NCI-H187 (cell line): Measurements from ENCODE around the gene BCL2L2.

Source experiments
- DNase-seq, 2 experiments: peaks; one replicate each; lab custom pipeline; 2025; lab: John Stamatoyannopoulos, UW

BCL2L2 gene

DNA sequence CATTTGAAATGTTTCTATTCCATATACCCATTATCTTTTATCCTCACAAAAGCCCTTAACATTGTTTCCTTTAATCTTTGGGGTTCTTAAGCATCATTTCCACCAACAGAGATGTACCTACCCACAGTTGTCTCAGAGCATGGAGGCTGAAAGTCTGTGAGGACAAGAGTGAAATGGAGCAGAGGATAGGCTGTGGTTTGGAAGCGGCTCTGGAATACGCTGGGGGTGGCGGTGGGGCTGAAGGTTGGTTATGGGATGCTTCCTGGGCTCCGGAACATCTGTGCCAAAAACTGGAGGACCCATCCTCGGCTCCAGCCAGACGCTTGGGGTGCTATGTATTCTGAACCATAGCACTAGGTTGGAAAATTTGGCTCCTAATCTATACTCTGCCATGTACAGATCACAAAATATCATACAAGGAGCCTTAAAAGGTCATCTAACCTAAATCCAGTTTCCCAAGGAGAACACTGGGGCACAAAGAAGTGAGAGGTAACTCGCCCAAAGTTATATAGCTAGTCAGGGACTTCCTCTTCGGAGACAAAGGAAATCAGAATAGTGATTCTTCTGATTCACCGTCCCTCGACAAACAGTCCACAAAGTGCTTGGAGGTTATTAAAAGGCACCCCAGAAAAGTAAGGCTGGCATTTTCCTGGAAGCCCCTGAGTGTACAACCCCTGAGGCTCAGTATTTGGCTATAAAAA lies 6.5 kb upstream of the BCL2L2 start:
- no peak for DNase-seq

GRCh38 chr14:23300687-23301223 lies 5.9 kb upstream of the BCL2L2 start:
- no peak for DNase-seq

- DNase-seq = peak; percentile 92 to 98
Observed at GRCh38 chr14:23301288-23301968, 5.2 kb upstream of the BCL2L2 start.

GRCh38 chr14:23301969-23302289 lies 4.7 kb upstream of the BCL2L2 start:
- DNase-seq = peak in 1 of 2 experiments; percentile 78

DNA sequence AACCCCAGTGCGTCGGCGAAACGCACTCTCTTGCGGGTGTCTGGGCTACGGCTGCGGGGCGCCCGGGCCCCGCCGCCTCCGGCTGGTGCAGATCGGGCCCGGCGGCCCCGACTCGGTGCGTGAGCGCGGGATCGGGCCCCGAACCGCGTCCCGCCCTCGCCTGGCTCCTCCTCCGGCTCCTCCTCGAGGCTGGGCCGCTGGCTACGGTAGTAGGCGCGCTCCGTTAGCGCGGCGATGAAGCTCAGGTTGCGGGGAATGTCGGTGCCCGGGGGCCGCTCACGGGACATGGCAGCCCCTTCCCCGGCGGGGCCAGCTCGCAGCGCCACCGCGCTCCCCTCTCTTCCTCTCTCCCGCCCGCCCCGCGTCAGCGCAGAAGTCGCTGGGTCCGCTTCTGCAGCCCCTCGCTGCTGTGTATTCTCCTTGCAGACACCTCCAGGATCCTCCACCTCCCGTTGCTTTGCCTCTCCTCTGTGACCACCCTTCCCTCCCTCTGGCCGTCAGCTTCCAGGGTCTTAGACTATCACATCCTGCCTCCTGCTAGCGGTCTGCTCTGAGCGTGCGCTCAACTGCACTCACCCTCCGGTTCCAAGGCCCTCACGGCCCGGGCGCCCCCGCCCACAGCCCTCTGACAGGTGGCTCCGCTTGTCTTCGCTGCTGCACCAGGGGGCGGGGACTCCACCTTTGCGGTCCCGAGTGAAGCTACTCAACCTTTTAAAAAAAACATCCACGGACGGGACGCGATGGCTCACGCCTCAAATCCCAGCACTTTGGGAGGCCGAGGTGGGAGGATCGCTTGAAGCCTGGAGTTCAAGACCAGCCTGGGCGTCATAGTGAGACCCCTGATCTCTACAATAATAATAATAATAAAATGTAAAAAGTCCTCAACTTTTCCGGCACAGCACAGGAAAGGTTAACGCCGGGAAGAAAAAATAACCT lies 4.1 kb upstream of the BCL2L2 start, which contains the start of gene PPP1R3E:
Gene PPP1R3E, minus strand, starts transcription at position 570 of the 936 bp plus-strand sequence. Its CDS starts 283 bp downstream, at position 287.
- DNase-seq = peak; percentile 69 to 81

DNA sequence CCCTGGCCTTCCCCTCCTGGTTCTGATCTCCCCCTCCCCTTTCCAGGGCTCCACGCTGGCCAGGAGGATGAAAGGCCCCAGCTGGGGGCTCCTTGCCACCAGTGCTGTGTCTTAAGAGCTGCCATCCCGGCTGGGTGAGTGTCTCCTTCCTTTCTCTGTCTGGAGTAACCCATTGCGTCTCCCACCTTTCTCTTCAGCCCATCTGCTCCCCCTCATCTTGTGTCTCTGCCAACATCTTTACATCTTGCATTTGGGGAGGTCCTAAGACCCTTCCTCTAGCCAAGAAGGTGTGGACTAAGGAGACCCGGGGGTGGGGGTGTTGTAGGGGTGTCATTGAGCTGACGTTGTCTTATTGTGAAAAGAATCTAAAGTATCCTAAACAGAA lies 505 bp downstream of the BCL2L2 start:
- no peak for DNase-seq

DNA sequence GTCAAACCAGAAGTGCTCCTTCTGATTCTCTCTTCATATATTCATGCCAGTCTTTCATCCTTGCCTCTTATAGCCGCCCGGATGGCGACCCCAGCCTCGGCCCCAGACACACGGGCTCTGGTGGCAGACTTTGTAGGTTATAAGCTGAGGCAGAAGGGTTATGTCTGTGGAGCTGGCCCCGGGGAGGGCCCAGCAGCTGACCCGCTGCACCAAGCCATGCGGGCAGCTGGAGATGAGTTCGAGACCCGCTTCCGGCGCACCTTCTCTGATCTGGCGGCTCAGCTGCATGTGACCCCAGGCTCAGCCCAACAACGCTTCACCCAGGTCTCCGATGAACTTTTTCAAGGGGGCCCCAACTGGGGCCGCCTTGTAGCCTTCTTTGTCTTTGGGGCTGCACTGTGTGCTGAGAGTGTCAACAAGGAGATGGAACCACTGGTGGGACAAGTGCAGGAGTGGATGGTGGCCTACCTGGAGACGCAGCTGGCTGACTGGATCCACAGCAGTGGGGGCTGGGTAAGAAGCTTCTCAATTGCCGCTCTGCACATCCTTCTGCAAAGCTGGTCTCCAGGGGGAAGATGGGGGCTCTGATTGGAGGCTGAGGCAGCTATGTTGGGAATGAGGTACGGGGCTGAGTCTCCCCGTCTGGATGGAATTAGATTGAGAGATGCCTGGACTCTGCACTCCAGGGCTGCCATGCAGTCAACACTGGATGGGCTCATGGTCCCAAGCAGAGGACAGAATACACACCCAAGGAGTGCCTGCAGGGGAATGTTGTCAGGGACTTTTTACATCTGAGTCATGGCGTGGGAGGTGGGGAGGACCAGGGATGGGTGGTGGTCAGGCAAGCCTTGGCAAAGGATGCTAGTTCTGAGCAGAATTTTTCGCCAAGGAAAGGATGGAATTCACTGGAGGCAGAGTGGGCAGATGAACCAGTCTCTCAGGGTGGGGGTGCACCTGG lies 1.3 kb downstream of the BCL2L2 start:
- no peak for DNase-seq

DNA sequence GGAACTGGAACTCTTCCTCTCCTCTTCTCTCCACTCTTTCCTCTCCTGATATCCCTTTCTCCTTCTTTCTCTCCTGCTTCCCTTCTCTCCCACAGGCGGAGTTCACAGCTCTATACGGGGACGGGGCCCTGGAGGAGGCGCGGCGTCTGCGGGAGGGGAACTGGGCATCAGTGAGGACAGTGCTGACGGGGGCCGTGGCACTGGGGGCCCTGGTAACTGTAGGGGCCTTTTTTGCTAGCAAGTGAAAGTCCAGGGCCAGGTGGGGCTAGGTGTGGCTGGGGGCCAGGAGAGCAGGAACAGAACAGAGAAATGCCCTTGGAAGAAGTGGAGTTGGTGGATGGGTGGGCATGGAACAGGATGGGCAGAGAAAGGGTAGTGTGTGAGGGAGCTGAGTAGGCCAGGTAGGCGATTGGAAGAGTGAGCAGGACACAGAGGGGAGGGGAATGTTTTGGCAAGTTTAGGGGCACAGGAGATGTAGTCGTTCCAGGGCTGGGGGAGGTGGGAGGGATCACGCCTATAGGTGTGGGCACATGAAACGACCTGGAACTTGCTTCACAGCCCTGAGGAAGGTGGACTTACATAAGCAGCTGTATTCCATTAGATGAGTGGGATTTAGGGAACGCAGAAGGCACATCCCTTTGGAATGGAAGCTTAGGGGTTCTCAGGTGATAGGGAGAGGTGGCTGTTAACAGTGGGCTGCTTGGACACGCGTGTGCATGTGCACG lies 2.2 kb downstream of the BCL2L2 start:
- no peak for DNase-seq

- no peak for DNase-seq
Observed at GRCh38 chr14:23310546-23310945, 3.9 kb downstream of the BCL2L2 start.

- DNase-seq = no peak
Observed at GRCh38 chr14:23316300-23316699, 9.7 kb downstream of the BCL2L2 start.

GRCh38 chr14:23319746-23320583 lies 13.3 kb downstream of the BCL2L2 start:
- DNase-seq = no peak

DNA sequence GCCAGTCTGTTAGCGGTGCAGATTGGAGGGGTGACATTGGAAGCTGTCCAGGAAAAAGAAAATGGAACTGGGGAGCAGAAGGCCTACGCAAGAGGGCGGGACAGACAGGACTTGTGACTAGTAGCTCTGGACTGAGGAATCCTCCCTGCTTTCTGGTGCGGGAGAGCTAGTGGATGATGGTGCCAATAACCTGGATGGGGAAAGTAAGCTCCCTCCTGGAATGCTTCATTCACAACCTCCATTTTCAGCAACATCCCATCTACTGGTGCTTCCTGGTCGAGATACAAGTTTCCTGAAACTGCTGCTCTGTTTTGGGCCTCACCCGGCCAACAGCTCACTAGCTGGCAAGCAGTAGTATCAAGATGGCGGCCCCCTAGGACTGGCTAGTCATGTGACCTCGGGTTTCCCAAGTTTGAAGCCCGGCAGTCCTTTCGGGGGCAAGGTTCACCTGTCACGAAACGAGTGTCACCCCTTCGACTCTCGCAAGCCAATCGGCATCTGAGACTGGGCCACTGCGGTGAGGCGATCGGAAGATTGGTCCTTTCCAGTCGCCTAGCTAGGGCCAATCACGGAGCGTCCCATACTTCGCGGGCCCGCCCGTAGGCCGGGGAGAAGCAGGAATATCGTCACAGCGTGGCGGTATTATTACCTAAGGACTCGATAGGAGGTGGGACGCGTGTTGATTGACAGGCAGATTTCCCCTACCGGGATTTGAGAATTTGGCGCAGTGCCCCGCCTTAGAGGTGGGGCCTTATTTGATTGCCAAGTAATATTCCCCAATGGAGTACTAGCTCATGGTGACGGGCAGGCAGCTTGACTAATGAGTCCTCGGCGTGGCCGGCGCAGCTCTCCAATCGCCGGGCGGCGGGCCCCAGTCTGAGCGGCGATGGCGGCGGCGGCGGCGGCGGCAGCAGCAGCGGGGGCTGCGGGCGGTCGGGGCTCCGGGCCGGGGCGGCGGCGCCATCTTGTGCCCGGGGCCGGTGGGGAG lies 14.2 kb downstream of the BCL2L2 start, which contains the start of gene PABPN1:
Gene PABPN1, plus strand, starts transcription at position 874 of the 988 bp plus-strand sequence. Its CDS starts 13 bp downstream, at position 887.
- peak; percentile 99 for DNase-seq

DNA sequence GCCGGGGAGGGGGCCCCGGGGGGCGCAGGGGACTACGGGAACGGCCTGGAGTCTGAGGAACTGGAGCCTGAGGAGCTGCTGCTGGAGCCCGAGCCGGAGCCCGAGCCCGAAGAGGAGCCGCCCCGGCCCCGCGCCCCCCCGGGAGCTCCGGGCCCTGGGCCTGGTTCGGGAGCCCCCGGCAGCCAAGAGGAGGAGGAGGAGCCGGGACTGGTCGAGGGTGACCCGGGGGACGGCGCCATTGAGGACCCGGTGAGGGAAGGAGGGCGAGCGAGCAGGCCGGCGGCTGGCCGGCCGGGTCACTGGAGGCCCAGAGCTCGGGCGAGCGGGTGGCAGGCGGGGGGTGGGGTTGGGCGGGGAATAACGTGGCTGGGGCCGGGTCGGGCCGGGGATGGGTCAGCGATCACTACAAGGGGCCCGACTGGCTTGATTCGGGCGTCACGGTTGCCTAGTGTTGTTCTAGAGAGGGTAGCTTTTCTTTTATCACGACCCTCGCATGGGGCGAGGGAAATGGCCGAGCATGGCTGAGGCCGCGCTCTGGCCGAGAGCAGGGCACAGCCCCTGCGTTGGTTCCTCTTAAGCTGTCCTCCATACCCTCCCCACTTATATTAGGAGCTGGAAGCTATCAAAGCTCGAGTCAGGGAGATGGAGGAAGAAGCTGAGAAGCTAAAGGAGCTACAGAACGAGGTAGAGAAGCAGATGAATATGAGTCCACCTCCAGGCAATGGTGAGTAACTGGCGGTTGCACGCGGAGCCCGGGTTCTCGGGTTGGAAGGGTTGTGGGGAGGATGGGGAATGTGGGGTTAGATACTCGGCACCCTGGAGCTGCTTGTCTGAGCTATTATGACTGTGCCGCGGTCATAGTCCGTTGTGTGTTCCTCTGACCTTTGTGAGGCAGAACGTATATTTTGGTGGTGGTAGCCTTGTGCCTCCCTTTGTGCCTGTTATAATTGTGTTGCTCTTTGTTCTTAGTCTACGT lies 15.2 kb downstream of the BCL2L2 start:
- DNase-seq = no peak

- no peak for DNase-seq
Observed at GRCh38 chr14:23322568-23323517, 16.2 kb downstream of the BCL2L2 start.

DNA sequence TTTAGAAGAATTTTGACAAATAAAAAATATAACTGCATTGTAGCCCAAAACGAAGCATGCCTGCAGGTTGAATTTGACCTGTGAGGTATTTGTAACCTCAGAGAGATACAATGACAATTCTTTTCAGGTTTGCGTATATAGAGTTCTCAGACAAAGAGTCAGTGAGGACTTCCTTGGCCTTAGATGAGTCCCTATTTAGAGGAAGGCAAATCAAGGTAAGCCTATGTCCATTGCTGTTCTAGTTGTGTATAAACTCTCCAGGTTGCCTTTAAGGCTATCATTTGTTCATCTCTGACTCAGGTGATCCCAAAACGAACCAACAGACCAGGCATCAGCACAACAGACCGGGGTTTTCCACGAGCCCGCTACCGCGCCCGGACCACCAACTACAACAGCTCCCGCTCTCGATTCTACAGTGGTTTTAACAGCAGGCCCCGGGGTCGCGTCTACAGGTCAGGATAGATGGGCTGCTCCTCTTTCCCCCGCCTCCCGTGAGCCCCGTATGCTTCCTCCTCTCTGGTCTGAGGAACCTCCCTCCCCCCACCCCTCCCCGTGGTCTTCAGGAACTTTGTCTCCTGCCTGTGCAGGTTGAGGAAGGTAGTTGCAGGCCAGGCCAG lies 17.3 kb downstream of the BCL2L2 start:
- DNase-seq = no peak
